ENCODE measurements around the gene FRK. TPM values are rescaled to one million over a fixed set of nuclear protein-coding genes. Genes with fewer than 3 reads are reported as not detected.

The FRK gene
- polyA plus RNA-seq, 3 donors, result not detected

GRCh38 chr6:116027801-116028200, 32.9 kb downstream of the FRK start:
- Histone ChIP-seq H3K4me2 (replicated peaks; ENCODE audit: extremely low read depth, low read length, poor library complexity, severe bottlenecking) (no peak overlapping the region), H3K27ac (ENCODE audit: low read depth in 1 of 2, low read length in 2 of 2) (no peak overlapping the region), H4K20me1 (ENCODE audit: insufficient read depth, low read length) (no peaks in the 10 kb centered on the region), H3K4me1 (ENCODE audit: control insufficient read depth in 1 of 2, insufficient read depth in 2 of 2, low read length in 2 of 2) (no peaks in the 10 kb centered on the region), H3K9ac (ENCODE audit: insufficient read depth, low read length, poor library complexity, severe bottlenecking) (no peak overlapping the region), H3K27me3 (ENCODE audit: control insufficient read depth in 2 of 2, insufficient read depth in 2 of 2, low read length in 2 of 2) (no peaks in the 10 kb centered on the region), H3K9me3 (replicated peaks in 1 of 2; ENCODE audit: control insufficient read depth in 1 of 2, insufficient read depth in 1 of 2, low read length in 2 of 2) (no peaks in the 10 kb centered on the region), H3K4me3 (replicated peaks in 1 of 3; ENCODE audit: low read depth in 2 of 3, low read length in 3 of 3) (no peak overlapping the region), H3K79me2 (ENCODE audit: insufficient read depth, low read length) (no peaks in the 10 kb centered on the region), H2AFZ (ENCODE audit: insufficient read depth, low read depth, low read length, poor library complexity, severe bottlenecking) (no peak overlapping the region), H3K36me3 (replicated peaks in 1 of 2; ENCODE audit: control insufficient read depth in 1 of 2, insufficient read depth in 2 of 2, low read length in 2 of 2) (no peaks in the 10 kb centered on the region)
- no peak overlapping the region for H3K4me3 Mint-ChIP-seq
- H3K4me1 Mint-ChIP-seq, result no peaks in the 10 kb centered on the region
- intact Hi-C loops (cut with micrococcal nuclease), result no loop called here
- DNase-seq, result no peak
- H3K36me3 Mint-ChIP-seq, result no peaks in the 10 kb centered on the region
- H3K27ac Mint-ChIP-seq, result no peak overlapping the region
- peaks cover 0 to 4% (median 0%) of the 10 kb centered on the region in 7 donors for H3K9me3 Mint-ChIP-seq
- H3K27me3 Mint-ChIP-seq (ENCODE audit: low read depth in 3 of 3), result peaks cover 0 to 3% (median 1%) of the 10 kb centered on the region in 3 donors
- TF ChIP-seq CTCF (IDR thresholded peaks at IDR 0.05), result no peak

DNA sequence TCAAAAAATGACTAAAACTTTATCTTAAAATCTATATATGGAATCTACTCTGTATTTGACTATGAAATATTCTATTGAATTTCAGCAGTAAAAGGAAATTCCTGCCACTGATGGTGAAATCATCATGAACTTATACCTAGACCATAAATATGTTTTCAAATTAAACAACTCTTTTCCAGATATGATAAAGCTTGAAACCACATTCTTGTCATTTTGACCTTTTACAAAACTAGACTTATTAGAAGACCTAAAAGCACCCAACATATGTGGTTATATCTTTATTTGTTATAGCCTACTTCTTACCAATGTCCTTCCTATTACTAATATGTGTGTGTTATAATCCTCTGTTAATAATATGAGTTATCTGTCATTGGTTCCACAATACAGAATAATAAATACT, 35.3 kb downstream of the FRK start:
- TF ChIP-seq CTCF (IDR thresholded peaks at IDR 0.05), result no peak
- no peak overlapping the region for H3K4me2 ChIP-seq (replicated peaks; ENCODE audit: extremely low read depth, low read length, poor library complexity, severe bottlenecking)
- H2AFZ ChIP-seq (ENCODE audit: insufficient read depth, low read depth, low read length, poor library complexity, severe bottlenecking), result no peak overlapping the region
- DNase-seq, result no peak
- no peak overlapping the region for H3K9ac ChIP-seq (ENCODE audit: insufficient read depth, low read length, poor library complexity, severe bottlenecking)
- H3K4me3 Mint-ChIP-seq, result no peak overlapping the region
- no peak overlapping the region for H3K4me3 ChIP-seq (replicated peaks in 1 of 3; ENCODE audit: low read depth in 2 of 3, low read length in 3 of 3)
- no peaks in the 10 kb centered on the region for H3K4me1 ChIP-seq (ENCODE audit: control insufficient read depth in 1 of 2, insufficient read depth in 2 of 2, low read length in 2 of 2)
- intact Hi-C loops (cut with micrococcal nuclease), result no loop called here
- H3K36me3 ChIP-seq (replicated peaks in 1 of 2; ENCODE audit: control insufficient read depth in 1 of 2, insufficient read depth in 2 of 2, low read length in 2 of 2), result no peaks in the 10 kb centered on the region
- H3K36me3 Mint-ChIP-seq, result no peaks in the 10 kb centered on the region
- no peak overlapping the region for H3K27ac Mint-ChIP-seq
- no peaks in the 10 kb centered on the region for H3K79me2 ChIP-seq (ENCODE audit: insufficient read depth, low read length)
- H3K27me3 Mint-ChIP-seq (ENCODE audit: low read depth in 3 of 3), result peaks cover 0 to 1% (median 1%) of the 10 kb centered on the region in 3 donors
- H3K9me3 Mint-ChIP-seq, result peaks cover 0 to 4% (median 0%) of the 10 kb centered on the region in 7 donors
- no peaks in the 10 kb centered on the region for H3K4me1 Mint-ChIP-seq
- no peaks in the 10 kb centered on the region for H3K27me3 ChIP-seq (ENCODE audit: control insufficient read depth in 2 of 2, insufficient read depth in 2 of 2, low read length in 2 of 2)
- H3K9me3 ChIP-seq (replicated peaks in 1 of 2; ENCODE audit: control insufficient read depth in 1 of 2, insufficient read depth in 1 of 2, low read length in 2 of 2), result no peaks in the 10 kb centered on the region
- H4K20me1 ChIP-seq (ENCODE audit: insufficient read depth, low read length), result no peaks in the 10 kb centered on the region
- H3K27ac ChIP-seq (ENCODE audit: low read depth in 1 of 2, low read length in 2 of 2), result no peak overlapping the region
